K562 (cell line): ENCODE measurements around the gene LAMB4. TPM values are rescaled to one million over a fixed set of nuclear protein-coding genes. Genes with fewer than 3 reads are reported as not detected.
A peak's percentile ranks its signal among the peaks of the same experiment; 100 is the strongest.

ENCODE experiments used
- C11orf30 ChIP-seq: fragments of 450-650 bp; IDR thresholded peaks from 2 replicates; pipeline ENCODE4 v1.6.1; 2016; ENCODE audit warnings: low read depth, mild to moderate bottlenecking
- CCNT2 ChIP-seq: IDR thresholded peaks from 2 replicates; pipeline ENCODE4 v1.6.1; 2011; ENCODE audit warnings: borderline replicate concordance, low read depth, mild to moderate bottlenecking, moderate library complexity, mixed read lengths, low read length; ENCODE audit not compliant: insufficient read length; ENCODE audit errors: extremely low read depth
- DPF2 ChIP-seq: fragments of 450-650 bp; IDR thresholded peaks from 2 replicates; pipeline ENCODE4 v1.6.1; 2016
- EHMT2 ChIP-seq: fragments of 450-650 bp; IDR thresholded peaks from 2 replicates; pipeline ENCODE4 v1.6.1; 2018; ENCODE audit warnings: antibody characterized with exemption
- ETV6 ChIP-seq, 3 experiments: fragments of 150-350 bp in 1 of 3; sonication (generic) in 1 of 3; formaldehyde crosslinking in 1 of 3; IDR thresholded peaks; 2 replicates each; pipeline versions ENCODE4 v1.6.1 to v1.8.0; 2014 to 2022; ENCODE audit warnings: borderline replicate concordance in 2 of 3, low read depth in 2 of 3, antibody characterized with exemption in 1 of 3, low read length in 1 of 3, mild to moderate bottlenecking in 1 of 3, missing genetic modification reagents in 1 of 3
- FOS ChIP-seq: IDR thresholded peaks from 3 replicates; pipeline ENCODE4 v1.6.1; 2011; ENCODE audit not compliant: insufficient read length; ENCODE audit errors: extremely low read depth
- HMBOX1 ChIP-seq: sonication (generic); IDR thresholded peaks from 2 replicates; pipeline ENCODE4 v1.6.1; 2016
- KLF10 ChIP-seq: fragments of 250-450 bp; sonication (Bioruptor Pico); IDR thresholded peaks from 2 replicates; pipeline ENCODE4 v1.6.1; 2021; ENCODE audit warnings: matching md5 sums
- LCOR ChIP-seq: sonication (generic); formaldehyde crosslinking; IDR thresholded peaks from 2 replicates; pipeline ENCODE4 v1.8.0; 2022; ENCODE audit warnings: mild to moderate bottlenecking, missing genetic modification reagents
- MAFG ChIP-seq: fragments of 450-650 bp; conservative IDR thresholded peaks from 2 replicates; pipeline ENCODE4 v1.6.1; 2016; ENCODE audit warnings: missing genetic modification characterization, missing compliant biosample characterization
- RBM25 ChIP-seq: fragments of 200-400 bp; formaldehyde crosslinking; IDR thresholded peaks from 2 replicates; pipeline ENCODE4 v1.6.1; 2018; ENCODE audit warnings: low read length, low read depth, moderate library complexity; ENCODE audit not compliant: severe bottlenecking
- SMARCE1 ChIP-seq: fragments of 450-650 bp; IDR thresholded peaks from 2 replicates; pipeline ENCODE4 v1.7.1; 2016; ENCODE audit warnings: mild to moderate bottlenecking
- SUPT5H ChIP-seq: fragments of 450-650 bp; IDR thresholded peaks from 2 replicates; pipeline ENCODE4 v1.6.1; 2016
- TBP ChIP-seq: optimal IDR thresholded peaks from 2 replicates; pipeline ENCODE3; 2011; ENCODE audit warnings: low read depth, low read length, improper control_type of control experiment
- THAP12 ChIP-seq: fragments of 250-450 bp; sonication (Bioruptor Pico); IDR thresholded peaks from 2 replicates; pipeline ENCODE4 v1.9.0; 2021; ENCODE audit warnings: mild to moderate bottlenecking, inconsistent platforms
- VEZF1 ChIP-seq: fragments of 200-800 bp; sonication (Bioruptor generic); IDR thresholded peaks from 2 replicates; pipeline ENCODE4 v1.6.1; 2017; ENCODE audit warnings: missing genetic modification characterization, missing compliant biosample characterization
- ZNF263 ChIP-seq: sonication (generic); formaldehyde crosslinking; IDR thresholded peaks from 2 replicates; pipeline ENCODE4 v1.8.0; 2022; ENCODE audit warnings: mild to moderate bottlenecking, missing genetic modification reagents, borderline replicate concordance
- ZNF436 ChIP-seq: fragments of 250-450, 450-650 bp; sonication (Bioruptor Pico); formaldehyde crosslinking; IDR thresholded peaks from 2 replicates; pipeline ENCODE4 v1.7.0; 2020; ENCODE audit warnings: mild to moderate bottlenecking
- ZNF518B ChIP-seq: fragments of 250-450 bp; sonication (Bioruptor Pico); IDR thresholded peaks from 2 replicates; pipeline ENCODE4 v1.5.0; 2021; ENCODE audit warnings: mild to moderate bottlenecking, moderate library complexity
- polyA plus RNA-seq, 8 experiments: library from polyadenylated mRNA; depleted of rRNA in 4 of 8; stranded (reverse) in 5 of 8; unstranded in 3 of 8; fragments of >200 nt; fragmentation: Nextera tagmentation in 2 of 8; fragmentation: Illumina TruSeq in 1 of 8; extraction: Ambion mirVana in 2 of 8; extraction: Trizol in 1 of 8; gene quantifications; 2 replicates each; pipeline versions ENCODE4 v1.2.1 to v1.2.3, GENCODE V29; 2011 to 2014; ENCODE audit warnings: inconsistent platforms in 1 of 8, missing spikeins in 1 of 8
- total RNA-seq, 7 experiments: library from RNA; depleted of rRNA in 6 of 7; stranded (reverse); fragments of >200 nt in 6 of 7; fragmentation: Illumina TruSeq in 2 of 7; extraction: Trizol in 2 of 7; gene quantifications; 2 replicates each; pipeline versions ENCODE4 v1.2.1 to v1.2.3, GENCODE V29; 2011 to 2021; ENCODE audit warnings: low replicate concordance in 1 of 7

The LAMB4 gene
- total and polyA plus RNA-seq, 9 of the 15 experiments (the other 6 are each of a cell fraction or from before 2014, with no cell fraction given) = 0.06 to 0.13 (median 0.07) TPM; not detected in 6

- TF ChIP-seq ZNF436 (CRISPR knock-in tag) = no peak
- TF ChIP-seq SMARCE1 = peak; percentile 50; the same call in 1 of the 2 replicates
- 0 out of 4 replicates have a peak, but pooled peaks of 1 of the 2 experiments have one; percentile 37 for TF ChIP-seq ETV6 (IDR thresholded peaks at IDR 0.05; ENCODE audit: borderline replicate concordance in 1 of 2, low read depth in 2 of 2, low read length in 1 of 2)
- no peak for TF ChIP-seq ETV6 (CRISPR knock-in tag; IDR thresholded peaks at IDR 0.05; ENCODE audit: borderline replicate concordance)
- TF ChIP-seq SUPT5H = no peak
- TF ChIP-seq THAP12 (CRISPR knock-in tag) = no peak
- peak; percentile 44; the same call in 1 of the 2 replicates for TF ChIP-seq ZNF263 (CRISPR knock-in tag)
- TF ChIP-seq DPF2 = peak; percentile 77
- no peak for TF ChIP-seq TBP
- TF ChIP-seq ZNF518B (CRISPR knock-in tag) = no peak
- TF ChIP-seq RBM25 = no peak
- TF ChIP-seq C11orf30 = peak; percentile 79
- TF ChIP-seq LCOR = peak; percentile 70; the same call in 1 of the 2 replicates
- no peak for TF ChIP-seq FOS
- peak; percentile 42; the same call in 1 of the 2 replicates for TF ChIP-seq VEZF1 (CRISPR knock-in tag)
- TF ChIP-seq HMBOX1 = peak; percentile 58
- no peak for TF ChIP-seq EHMT2
- no peak for TF ChIP-seq KLF10 (CRISPR knock-in tag)
- TF ChIP-seq MAFG = peak; percentile 74
- peak; percentile 31 for TF ChIP-seq CCNT2
These were observed 132.0 kb downstream of the LAMB4 start (continued) for GRCh38 chr7:107998150-107998549.
